ENCODE measurements around the gene HS1BP3. TPM values are rescaled to one million over a fixed set of nuclear protein-coding genes. Genes with fewer than 3 reads are reported as not detected.

The HS1BP3 gene
- total RNA-seq, 1 experiment from 2014 or later: 16.2 TPM

- Histone ChIP-seq H4K20me1 (ENCODE audit: insufficient read depth) (no peaks in the 10 kb centered on the region), H3K27me3 (ENCODE audit: insufficient read depth, low read depth) (no peaks in the 10 kb centered on the region), H3K27ac (peak overlapping the region; percentile 68), H3K4me2 (peak overlapping the region; percentile 70), H3K4me1 (replicated peaks; ENCODE audit: insufficient read depth) (peaks cover 37% of the 10 kb centered on the region), H3K79me2 (ENCODE audit: low read depth) (no peaks in the 10 kb centered on the region), H3F3A (ENCODE audit: insufficient read depth, low read depth) (peaks cover 29% of the 10 kb centered on the region), H3K9me2 (ENCODE audit: insufficient read depth) (no peaks in the 10 kb centered on the region), H3K9me3 (ENCODE audit: insufficient read depth, low read depth) (no peaks in the 10 kb centered on the region), H3K4me3 (peak overlapping the region; percentile 11; the same call in 1 of the 2 replicates), H3K36me3 (ENCODE audit: low read depth) (no peaks in the 10 kb centered on the region), H2AFZ (no peak overlapping the region)
- TF ChIP-seq, protein P1, sequence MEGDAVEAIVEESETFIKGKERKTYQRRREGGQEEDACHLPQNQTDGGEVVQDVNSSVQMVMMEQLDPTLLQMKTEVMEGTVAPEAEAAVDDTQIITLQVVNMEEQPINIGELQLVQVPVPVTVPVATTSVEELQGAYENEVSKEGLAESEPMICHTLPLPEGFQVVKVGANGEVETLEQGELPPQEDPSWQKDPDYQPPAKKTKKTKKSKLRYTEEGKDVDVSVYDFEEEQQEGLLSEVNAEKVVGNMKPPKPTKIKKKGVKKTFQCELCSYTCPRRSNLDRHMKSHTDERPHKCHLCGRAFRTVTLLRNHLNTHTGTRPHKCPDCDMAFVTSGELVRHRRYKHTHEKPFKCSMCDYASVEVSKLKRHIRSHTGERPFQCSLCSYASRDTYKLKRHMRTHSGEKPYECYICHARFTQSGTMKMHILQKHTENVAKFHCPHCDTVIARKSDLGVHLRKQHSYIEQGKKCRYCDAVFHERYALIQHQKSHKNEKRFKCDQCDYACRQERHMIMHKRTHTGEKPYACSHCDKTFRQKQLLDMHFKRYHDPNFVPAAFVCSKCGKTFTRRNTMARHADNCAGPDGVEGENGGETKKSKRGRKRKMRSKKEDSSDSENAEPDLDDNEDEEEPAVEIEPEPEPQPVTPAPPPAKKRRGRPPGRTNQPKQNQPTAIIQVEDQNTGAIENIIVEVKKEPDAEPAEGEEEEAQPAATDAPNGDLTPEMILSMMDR (conservative IDR thresholded peaks at IDR 0.05): no peak
- TF ChIP-seq EZH2 (IDR thresholded peaks at IDR 0.05; ENCODE audit: low read depth): no peak
- DNase-seq: peak; percentile 63 to 73
- intact Hi-C loops (cut with micrococcal nuclease; ENCODE audit: unreplicated experiment): loop anchor here (1.0 kb wide), 7 partner anchors 16 to 191 kb away; partner anchors contain the start of gene RHOB
- ChIA-PET CTCF (interaction anchor here (0.5 to 3.1 kb wide), 10 partner anchors 16 to 242 kb away, joined by 3 to 12 read pairs (median 5); partner anchors contain the start of genes HS1BP3 and RHOB), POLR2A (ENCODE audit: unreplicated experiment) (interaction anchor here (0.7 to 2.4 kb wide), 5 partner anchors 57 to 330 kb away, joined by 3 to 52 read pairs (median 8); partner anchors contain the start of gene RHOB)
- no TSS peak for BruUV-seq (replicated peaks)
Observed at GRCh38 chr2:20634507-20635112, 16.3 kb downstream of the HS1BP3 start.

DNA sequence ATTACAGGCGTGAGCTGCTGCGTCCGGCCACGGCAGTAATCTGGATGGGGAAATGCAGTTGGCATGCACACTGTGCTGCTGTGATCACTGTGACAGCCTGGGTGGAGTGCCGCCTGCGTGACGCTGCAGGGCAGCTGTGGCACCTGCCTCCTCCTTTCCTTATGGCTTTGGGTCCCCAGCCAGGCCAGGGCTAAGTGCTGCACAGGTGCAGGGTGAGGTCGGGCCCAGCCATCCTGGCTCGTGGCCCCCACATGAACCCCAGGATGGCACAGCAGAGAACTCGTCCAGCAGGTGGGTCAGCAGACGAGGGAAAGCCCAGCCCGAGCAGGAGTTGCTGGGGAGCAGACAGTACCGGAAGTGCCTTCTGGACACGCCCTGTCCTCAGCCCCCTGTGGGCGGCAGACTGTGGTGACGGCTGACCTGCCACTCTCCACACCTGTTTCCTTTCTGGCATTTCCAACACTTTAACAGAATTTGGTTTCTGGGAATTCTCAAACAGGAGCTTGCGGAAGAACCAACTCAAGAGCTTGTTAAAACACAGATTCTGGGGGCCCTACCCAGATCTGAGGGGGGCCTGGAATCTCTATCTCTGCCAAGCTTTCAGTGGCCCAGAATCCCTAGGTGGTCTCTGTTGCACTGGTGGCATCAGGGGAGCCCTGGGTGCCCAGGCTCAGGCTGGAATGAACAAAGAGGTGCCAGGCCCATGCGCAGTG, 16.9 kb downstream of the HS1BP3 start:
- H3F3A ChIP-seq (ENCODE audit: insufficient read depth, low read depth): peaks cover 29% of the 10 kb centered on the region
- peak overlapping the region; percentile 46; the same call in 1 of the 2 replicates for H2AFZ ChIP-seq
- H3K4me3 ChIP-seq: peak overlapping the region; percentile 11; the same call in 1 of the 2 replicates
- TSS peak; percentile 29 for BruUV-seq (replicated peaks)
- no peaks in the 10 kb centered on the region for H3K36me3 ChIP-seq (ENCODE audit: low read depth)
- TF ChIP-seq EZH2 (IDR thresholded peaks at IDR 0.05; ENCODE audit: low read depth): no peak
- TF ChIP-seq, protein P1 (conservative IDR thresholded peaks at IDR 0.05): peak; percentile 33; the same call in 1 of the 2 replicates
- ChIA-PET POLR2A (ENCODE audit: unreplicated experiment) (interaction anchor here (0.6 to 2.4 kb wide), 4 partner anchors 187 to 330 kb away, joined by 3 to 52 read pairs (median 4); partner anchors contain the start of gene RHOB), CTCF (interaction anchor here (0.5 to 3.1 kb wide), 8 partner anchors 16 to 242 kb away, joined by 3 to 12 read pairs (median 5); partner anchors contain the start of gene RHOB)
- peaks cover 37% of the 10 kb centered on the region for H3K4me1 ChIP-seq (replicated peaks; ENCODE audit: insufficient read depth)
- H3K9me2 ChIP-seq (ENCODE audit: insufficient read depth): no peaks in the 10 kb centered on the region
- intact Hi-C loops (cut with micrococcal nuclease; ENCODE audit: unreplicated experiment): loop anchor here (1.0 kb wide), 6 partner anchors 16 to 187 kb away; partner anchors contain the start of gene RHOB
- H3K27ac ChIP-seq: peak overlapping the region; percentile 68
- no peaks in the 10 kb centered on the region for H4K20me1 ChIP-seq (ENCODE audit: insufficient read depth)
- H3K4me2 ChIP-seq: peak overlapping the region; percentile 70
- no peaks in the 10 kb centered on the region for H3K27me3 ChIP-seq (ENCODE audit: insufficient read depth, low read depth)
- peak; percentile 85 to 92 for DNase-seq
- H3K79me2 ChIP-seq (ENCODE audit: low read depth): no peaks in the 10 kb centered on the region
- H3K9me3 ChIP-seq (ENCODE audit: insufficient read depth, low read depth): no peaks in the 10 kb centered on the region

DNA sequence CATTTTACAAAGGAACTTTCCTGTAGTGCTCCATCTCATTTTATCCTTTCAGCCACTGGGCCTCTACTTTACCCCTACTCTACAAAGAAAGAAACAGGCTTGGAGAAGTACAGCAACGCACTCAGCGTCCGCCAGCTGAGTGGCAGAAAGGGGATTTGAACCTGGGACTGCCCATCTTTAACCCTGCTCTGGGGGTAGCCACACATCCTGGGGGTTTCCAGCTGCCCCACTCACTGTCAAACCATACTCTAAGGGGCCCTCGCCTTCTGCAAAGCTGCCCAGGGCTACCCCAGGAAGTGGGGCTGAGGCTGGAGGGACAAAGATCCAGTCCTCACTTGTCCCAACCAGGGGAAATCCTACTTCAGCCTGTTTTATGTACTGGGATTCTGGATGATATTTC, 17.9 kb downstream of the HS1BP3 start:
- Histone ChIP-seq H3K9me3 (ENCODE audit: insufficient read depth, low read depth) (no peaks in the 10 kb centered on the region), H3K27me3 (ENCODE audit: insufficient read depth, low read depth) (no peaks in the 10 kb centered on the region), H3K79me2 (ENCODE audit: low read depth) (no peaks in the 10 kb centered on the region), H3K4me3 (no peak overlapping the region), H2AFZ (no peak overlapping the region), H3K36me3 (ENCODE audit: low read depth) (no peaks in the 10 kb centered on the region), H3K4me1 (replicated peaks; ENCODE audit: insufficient read depth) (peaks cover 37% of the 10 kb centered on the region), H3K27ac (peak overlapping the region; percentile 68), H3K4me2 (peak overlapping the region; percentile 70), H4K20me1 (ENCODE audit: insufficient read depth) (no peaks in the 10 kb centered on the region), H3F3A (ENCODE audit: insufficient read depth, low read depth) (peaks cover 29% of the 10 kb centered on the region), H3K9me2 (ENCODE audit: insufficient read depth) (no peaks in the 10 kb centered on the region)
- CTCF ChIA-PET: no interaction called here
- intact Hi-C loops (cut with micrococcal nuclease; ENCODE audit: unreplicated experiment): no loop called here
- BruUV-seq (replicated peaks): TSS peak; percentile 45
- TF ChIP-seq, protein P1 (conservative IDR thresholded peaks at IDR 0.05): no peak
- no peak for TF ChIP-seq EZH2 (IDR thresholded peaks at IDR 0.05; ENCODE audit: low read depth)
- DNase-seq: no peak
- POLR2A ChIA-PET (ENCODE audit: unreplicated experiment): interaction anchor here (0.6 to 2.4 kb wide), 4 partner anchors 146 to 189 kb away, joined by 3 to 52 read pairs (median 4); partner anchors contain the start of gene RHOB

All from PC-9 (cell line).